HepG2 (cell line): ENCODE results near the gene HYAL2. TPM values are rescaled to one million over a fixed set of nuclear protein-coding genes. Genes with fewer than 3 reads are reported as not detected.

Experiments
- FOXJ3 ChIP-seq: sonication (generic); formaldehyde crosslinking; IDR thresholded peaks from 2 replicates; pipeline ENCODE4 v1.4.0; 2020; ENCODE audit warnings: missing genetic modification reagents, mild to moderate bottlenecking, borderline replicate concordance
- HINFP ChIP-seq: sonication (generic); formaldehyde crosslinking; IDR thresholded peaks from 2 replicates; pipeline ENCODE4 v1.4.0; 2020; ENCODE audit warnings: low read depth, mild to moderate bottlenecking, missing genetic modification reagents
- KAT7 ChIP-seq: IDR thresholded peaks from 2 replicates; pipeline ENCODE4 v1.6.1; 2018; ENCODE audit warnings: borderline replicate concordance, missing compliant biosample characterization
- RAD21 ChIP-seq: fragments of 450-650 bp; formaldehyde crosslinking; IDR thresholded peaks from 2 replicates; pipeline ENCODE4 v1.5.0; 2020; ENCODE audit warnings: mild to moderate bottlenecking
- RORA ChIP-seq: sonication (generic); formaldehyde crosslinking; IDR thresholded peaks from 2 replicates; pipeline ENCODE4 v1.5.0; 2020; ENCODE audit warnings: mild to moderate bottlenecking, missing genetic modification reagents, moderate library complexity
- SIN3B ChIP-seq: fragments of 150-350 bp; IDR thresholded peaks from 2 replicates; pipeline ENCODE4 v1.6.1; 2014; ENCODE audit warnings: low read length
- STAG1 ChIP-seq: sonication (generic); formaldehyde crosslinking; IDR thresholded peaks from 2 replicates; pipeline ENCODE4 v1.4.0; 2020; ENCODE audit warnings: missing genetic modification reagents
- TERF1 ChIP-seq: sonication (generic); formaldehyde crosslinking; IDR thresholded peaks from 2 replicates; pipeline ENCODE4 v1.8.0; 2022; ENCODE audit warnings: mild to moderate bottlenecking, missing genetic modification reagents, moderate library complexity
- YEATS4 ChIP-seq: sonication (generic); formaldehyde crosslinking; IDR thresholded peaks from 2 replicates; pipeline ENCODE4 v1.4.0; 2020; ENCODE audit warnings: missing genetic modification reagents, borderline replicate concordance
- ZMYM3 ChIP-seq: sonication (generic); formaldehyde crosslinking; IDR thresholded peaks from 2 replicates; pipeline ENCODE4 v1.5.1; 2020; ENCODE audit warnings: mild to moderate bottlenecking, missing genetic modification reagents
- ZNF407 ChIP-seq: sonication (generic); formaldehyde crosslinking; IDR thresholded peaks from one replicate; pipeline ENCODE4 v1.5.1; 2020; ENCODE audit warnings: mild to moderate bottlenecking, missing genetic modification reagents; ENCODE audit errors: not compliant biosample characterization
- ZNF572 ChIP-seq: sonication (generic); formaldehyde crosslinking; IDR thresholded peaks from 2 replicates; pipeline ENCODE4 v1.5.1; 2020; ENCODE audit warnings: mild to moderate bottlenecking, missing genetic modification reagents
- ZNF7 ChIP-seq: IDR thresholded peaks from 2 replicates; pipeline ENCODE4 v1.6.1; 2016; ENCODE audit warnings: missing biosample characterization, missing genetic modification reagents
- ZNF773 ChIP-seq: sonication (generic); formaldehyde crosslinking; IDR thresholded peaks from 2 replicates; pipeline ENCODE4 v1.4.0; 2020; ENCODE audit warnings: missing genetic modification reagents, borderline replicate concordance
- ZNF883 ChIP-seq: sonication (generic); formaldehyde crosslinking; IDR thresholded peaks from 2 replicates; pipeline ENCODE4 v1.5.1; 2020; ENCODE audit warnings: mild to moderate bottlenecking, missing genetic modification reagents; ENCODE audit errors: not compliant biosample characterization
- polyA plus RNA-seq, 8 experiments: library from polyadenylated mRNA; depleted of rRNA in 3 of 8; stranded (reverse) in 7 of 8; unstranded in 1 of 8; fragments of >200 nt; fragmentation: Illumina TruSeq in 4 of 8; extraction: Trizol in 4 of 8; gene quantifications; 2 replicates each; pipeline versions ENCODE4 v1.2.1 to v1.2.3, GENCODE V29; 2011 to 2016; ENCODE audit warnings: low read depth in 4 of 8, missing spikeins in 1 of 8, mixed read lengths in 1 of 8; ENCODE audit not compliant: insufficient read depth in 1 of 8
- total RNA-seq, 5 experiments: library from RNA; depleted of rRNA; stranded (reverse); fragments of >200 nt; fragmentation: Illumina TruSeq; extraction: Trizol; gene quantifications; 2 replicates each; pipeline ENCODE4 v1.2.3, GENCODE V29; 2016; ENCODE audit warnings: low read depth in 1 of 5
- TF ChIP-seq, protein P1 (sequence below): sonication (generic); formaldehyde crosslinking; IDR thresholded peaks from 2 replicates; pipeline ENCODE4 v1.4.0; 2020; ENCODE audit warnings: missing genetic modification reagents, mild to moderate bottlenecking, borderline replicate concordance

HYAL2 gene
- total and polyA plus RNA-seq, 2 of the 13 experiments (the other 11 are each of a cell fraction or from before 2014, with no cell fraction given): 76.2 to 102 TPM

- no peak for TF ChIP-seq SIN3B
- TF ChIP-seq STAG1 (CRISPR knock-in tag): peak; percentile 95
- no peak for TF ChIP-seq FOXJ3 (CRISPR knock-in tag)
- TF ChIP-seq HINFP (CRISPR knock-in tag): no peak
- no peak for TF ChIP-seq ZNF883 (CRISPR knock-in tag)
- TF ChIP-seq ZNF773 (CRISPR knock-in tag): no peak
- no peak for TF ChIP-seq KAT7
- TF ChIP-seq RORA (CRISPR knock-in tag): no peak
- TF ChIP-seq ZNF7 (CRISPR knock-in tag): no peak
- no peak for TF ChIP-seq ZMYM3 (CRISPR knock-in tag)
- TF ChIP-seq YEATS4 (CRISPR knock-in tag): no peak
- no peak for TF ChIP-seq ZNF572
- TF ChIP-seq, protein P1, sequence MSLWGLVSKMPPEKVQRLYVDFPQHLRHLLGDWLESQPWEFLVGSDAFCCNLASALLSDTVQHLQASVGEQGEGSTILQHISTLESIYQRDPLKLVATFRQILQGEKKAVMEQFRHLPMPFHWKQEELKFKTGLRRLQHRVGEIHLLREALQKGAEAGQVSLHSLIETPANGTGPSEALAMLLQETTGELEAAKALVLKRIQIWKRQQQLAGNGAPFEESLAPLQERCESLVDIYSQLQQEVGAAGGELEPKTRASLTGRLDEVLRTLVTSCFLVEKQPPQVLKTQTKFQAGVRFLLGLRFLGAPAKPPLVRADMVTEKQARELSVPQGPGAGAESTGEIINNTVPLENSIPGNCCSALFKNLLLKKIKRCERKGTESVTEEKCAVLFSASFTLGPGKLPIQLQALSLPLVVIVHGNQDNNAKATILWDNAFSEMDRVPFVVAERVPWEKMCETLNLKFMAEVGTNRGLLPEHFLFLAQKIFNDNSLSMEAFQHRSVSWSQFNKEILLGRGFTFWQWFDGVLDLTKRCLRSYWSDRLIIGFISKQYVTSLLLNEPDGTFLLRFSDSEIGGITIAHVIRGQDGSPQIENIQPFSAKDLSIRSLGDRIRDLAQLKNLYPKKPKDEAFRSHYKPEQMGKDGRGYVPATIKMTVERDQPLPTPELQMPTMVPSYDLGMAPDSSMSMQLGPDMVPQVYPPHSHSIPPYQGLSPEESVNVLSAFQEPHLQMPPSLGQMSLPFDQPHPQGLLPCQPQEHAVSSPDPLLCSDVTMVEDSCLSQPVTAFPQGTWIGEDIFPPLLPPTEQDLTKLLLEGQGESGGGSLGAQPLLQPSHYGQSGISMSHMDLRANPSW (CRISPR knock-in tag): no peak
- no peak for TF ChIP-seq TERF1
- peak; percentile 95 for TF ChIP-seq RAD21
- peak; percentile 37 for TF ChIP-seq ZNF407 (CRISPR knock-in tag)
Measured at GRCh38 chr3:50324351-50325112, 2.0 kb upstream of the HYAL2 start (continued).
